CD4-positive, alpha-beta T cell treated with Interleukin-17A for 4 hours (primary cell): Measurements from ENCODE around the gene LRRC27.

ENCODE experiments used
- DNase-seq: peaks from one replicate; pipeline ENCODE4 v3.0.0-alpha.2; 2020; ENCODE audit warnings: mixed read lengths

LRRC27 gene

DNA sequence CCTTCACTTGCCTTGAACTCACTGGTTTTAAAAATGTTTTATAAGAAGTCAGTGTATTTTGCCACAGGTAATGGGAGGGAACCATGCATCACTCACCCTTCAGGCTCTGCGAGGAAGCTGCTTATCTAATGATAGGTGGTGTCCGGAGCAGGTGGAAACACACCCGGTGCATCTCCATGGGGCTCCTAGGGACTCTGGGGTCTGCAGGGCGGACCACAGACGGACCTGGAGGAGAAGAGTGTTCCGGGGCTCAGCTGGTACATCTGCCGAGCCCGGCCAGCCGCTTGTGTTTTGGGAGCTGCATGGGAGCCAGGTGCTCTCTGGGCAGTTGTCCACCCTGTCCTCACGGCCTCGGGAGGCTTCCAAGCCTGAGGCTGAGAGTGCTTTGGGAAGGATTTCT is 7.3 kb downstream of the LRRC27 start:
- no peak for DNase-seq

DNA sequence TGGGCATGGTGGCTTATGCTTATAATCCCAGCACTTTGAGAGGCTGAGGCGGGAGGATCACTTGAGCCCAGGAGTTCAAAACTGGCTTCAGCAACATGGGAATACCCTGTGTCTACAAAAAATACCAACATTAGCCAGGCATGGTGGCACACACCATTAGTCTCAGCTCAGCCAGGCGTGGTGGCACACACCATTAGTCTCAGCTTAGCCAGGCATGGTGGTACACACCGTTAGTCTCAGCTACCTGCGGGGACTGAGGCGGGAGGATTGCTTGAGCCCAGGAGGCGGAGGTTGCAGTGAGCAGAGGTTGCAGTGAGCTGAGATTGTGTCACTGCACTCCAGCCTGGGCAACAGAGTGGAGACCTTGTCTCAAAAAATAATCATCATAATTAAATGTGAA is 9.0 kb downstream of the LRRC27 start:
- DNase-seq: no peak

DNA sequence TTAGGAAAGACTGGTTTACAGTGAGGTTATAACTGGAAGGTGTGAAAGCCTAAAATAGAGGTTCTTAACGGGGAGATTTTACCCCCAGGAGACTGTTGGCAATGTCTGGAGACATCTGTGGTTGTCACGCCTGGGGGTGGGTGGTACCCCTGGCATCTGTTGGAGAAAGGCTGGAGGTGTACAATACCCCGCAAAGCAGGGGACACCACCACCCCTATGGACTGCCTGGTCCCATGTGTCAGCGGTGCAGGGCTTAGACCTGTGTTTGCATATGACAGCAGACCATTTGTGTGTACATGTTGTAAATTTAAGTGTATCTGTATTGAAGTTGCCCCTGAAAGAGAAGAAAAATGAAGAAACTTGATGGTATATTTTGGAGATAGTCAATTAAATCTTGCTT is 9.8 kb downstream of the LRRC27 start:
- DNase-seq: no peak

DNA sequence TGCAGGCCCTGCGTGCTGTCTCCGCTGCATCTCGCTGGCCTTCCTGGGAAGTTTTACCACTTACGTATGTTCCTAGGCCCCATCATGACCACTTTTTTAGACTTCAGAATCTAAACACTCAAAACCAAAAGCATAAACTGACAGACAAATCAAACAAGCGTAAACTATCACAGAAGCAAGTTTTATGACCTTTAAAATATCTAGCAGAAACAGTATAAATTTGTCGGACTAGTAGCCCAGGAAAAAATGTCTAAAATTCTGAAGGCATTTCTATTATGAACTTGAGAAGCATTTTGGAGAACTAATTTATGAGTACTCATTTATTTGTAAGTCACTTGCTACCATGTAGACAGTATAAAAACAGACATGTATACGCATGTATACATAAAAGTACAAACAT is 10.6 kb downstream of the LRRC27 start:
- DNase-seq: no peak

DNA sequence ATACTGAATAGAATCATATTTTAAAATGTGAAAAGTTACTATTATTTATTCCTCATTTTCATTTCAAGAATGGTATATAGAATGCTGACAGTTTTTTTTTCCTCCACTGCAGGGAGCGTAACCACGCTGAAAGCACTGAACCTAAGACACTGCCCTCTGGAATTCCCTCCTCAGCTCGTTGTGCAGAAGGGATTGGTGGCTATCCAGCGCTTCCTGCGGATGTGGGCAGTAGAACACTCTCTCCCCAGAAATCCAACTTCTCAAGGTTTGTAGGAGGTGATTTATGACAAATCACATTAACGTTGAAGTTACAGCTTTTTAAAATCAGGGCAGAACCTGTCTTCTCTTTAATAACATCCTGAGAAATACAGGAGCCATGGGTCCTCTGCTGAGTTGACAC is 12.4 kb downstream of the LRRC27 start:
- DNase-seq: no peak

DNA sequence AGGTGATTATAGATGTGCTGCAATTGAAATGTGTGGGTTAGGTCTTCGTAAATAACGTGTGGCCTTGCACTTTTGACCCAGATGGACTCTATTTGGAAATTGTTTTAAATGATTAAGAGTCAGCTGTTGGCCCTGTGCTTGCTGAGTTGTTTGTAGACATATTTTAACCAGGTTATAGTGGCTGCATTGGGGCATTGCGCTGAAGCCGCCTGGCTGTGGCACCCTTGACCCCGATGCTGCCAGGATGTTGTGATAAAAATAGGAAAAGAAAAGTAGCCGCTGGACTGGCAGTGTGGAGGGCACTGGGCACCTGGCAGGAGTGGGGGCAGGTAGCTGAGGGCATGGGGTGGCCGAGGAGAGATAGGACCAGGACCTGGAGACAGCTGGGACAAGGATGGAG is 13.4 kb downstream of the LRRC27 start:
- DNase-seq: no peak

DNA sequence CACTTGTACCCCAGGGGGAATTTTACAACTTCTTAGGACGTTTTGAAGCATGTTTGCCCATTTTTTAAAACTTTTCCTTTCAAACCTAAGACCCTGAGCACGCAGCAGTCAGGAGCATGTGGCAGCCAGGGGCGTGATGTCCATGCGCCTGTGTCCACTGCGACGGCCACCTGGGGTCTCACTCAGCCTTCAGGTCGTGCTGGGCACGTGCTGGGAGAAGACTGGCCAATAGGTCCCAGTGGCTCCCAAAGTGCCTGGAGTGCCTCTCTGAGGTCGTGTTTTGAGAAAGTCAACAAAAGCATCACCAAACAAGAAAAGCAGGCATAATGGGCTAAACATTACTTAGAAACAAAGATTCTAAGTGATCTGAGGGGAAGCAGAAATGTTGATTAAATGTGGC is 14.8 kb downstream of the LRRC27 start:
- no peak for DNase-seq

DNA sequence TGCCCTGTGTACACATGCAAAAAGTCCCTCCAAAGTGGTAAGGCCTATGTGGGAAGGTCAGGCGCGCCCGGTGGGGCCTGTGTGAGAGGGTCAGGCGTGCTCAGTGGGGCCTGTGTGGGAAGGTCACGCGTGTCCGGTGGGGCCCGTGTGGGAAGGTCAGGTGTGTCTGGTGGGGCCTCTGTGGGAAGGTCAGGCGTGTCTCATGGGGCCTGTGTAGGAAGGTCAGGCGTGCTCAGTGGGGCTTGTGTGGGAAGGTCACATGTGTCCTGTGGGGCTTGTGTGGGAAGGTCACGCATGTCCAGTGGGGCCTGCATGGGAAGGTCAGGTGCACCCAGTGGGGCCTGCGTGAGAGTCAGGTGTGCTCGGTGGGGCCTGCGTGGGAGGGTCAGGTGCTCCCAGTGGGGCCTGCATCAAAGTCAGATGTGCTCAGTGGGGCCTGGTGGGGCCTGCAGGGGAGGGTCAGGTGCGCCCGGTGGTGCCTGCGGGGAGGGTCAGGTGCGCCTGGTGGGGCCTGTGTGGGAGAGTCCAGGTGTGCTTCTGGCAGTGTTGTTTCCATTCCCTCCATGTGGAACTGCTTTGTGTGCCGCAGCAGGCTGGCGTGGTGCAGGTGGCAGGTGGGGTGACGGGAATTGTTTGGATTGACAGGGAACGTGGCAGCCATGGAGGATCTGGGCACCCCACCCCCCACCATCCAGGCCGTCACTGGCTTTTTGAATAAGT is 15.4 kb downstream of the LRRC27 start:
- DNase-seq: no peak

DNA sequence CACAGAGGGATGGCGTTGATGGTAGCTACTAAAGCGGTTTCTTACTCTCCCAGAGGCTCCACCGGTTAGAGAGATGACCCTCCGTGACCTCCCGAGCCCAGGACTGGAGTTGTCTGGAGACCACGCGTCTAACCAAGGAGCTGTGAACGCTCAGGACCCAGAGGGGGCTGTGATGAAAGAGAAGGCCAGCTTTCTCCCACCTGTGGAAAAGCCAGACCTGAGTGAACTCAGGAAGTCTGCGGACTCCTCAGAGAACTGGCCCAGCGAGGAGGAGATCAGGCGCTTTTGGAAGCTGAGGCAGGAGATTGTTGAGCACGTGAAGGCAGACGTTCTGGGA is 15.9 kb downstream of the LRRC27 start:
- no peak for DNase-seq

DNA sequence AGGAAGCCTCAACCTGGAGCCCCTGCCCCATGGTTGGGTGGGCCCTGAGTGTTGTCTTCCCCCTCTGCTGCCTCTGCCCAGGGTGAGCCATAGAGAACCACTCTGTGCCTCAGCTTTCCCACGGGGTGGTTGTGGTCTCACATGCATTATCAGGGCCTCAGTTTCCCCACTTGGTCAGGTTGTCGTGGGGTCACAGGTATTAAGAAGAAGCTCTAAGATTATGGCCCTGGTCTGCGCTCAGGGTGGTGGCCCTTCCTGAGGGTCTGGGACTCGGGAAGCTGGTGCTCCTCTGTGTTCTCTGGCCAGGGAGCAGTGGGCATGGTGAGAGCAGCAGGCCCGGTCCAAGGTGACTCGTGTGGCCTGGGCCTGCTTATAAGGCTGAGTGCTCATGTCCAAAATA is 17.8 kb downstream of the LRRC27 start:
- DNase-seq: no peak

DNA sequence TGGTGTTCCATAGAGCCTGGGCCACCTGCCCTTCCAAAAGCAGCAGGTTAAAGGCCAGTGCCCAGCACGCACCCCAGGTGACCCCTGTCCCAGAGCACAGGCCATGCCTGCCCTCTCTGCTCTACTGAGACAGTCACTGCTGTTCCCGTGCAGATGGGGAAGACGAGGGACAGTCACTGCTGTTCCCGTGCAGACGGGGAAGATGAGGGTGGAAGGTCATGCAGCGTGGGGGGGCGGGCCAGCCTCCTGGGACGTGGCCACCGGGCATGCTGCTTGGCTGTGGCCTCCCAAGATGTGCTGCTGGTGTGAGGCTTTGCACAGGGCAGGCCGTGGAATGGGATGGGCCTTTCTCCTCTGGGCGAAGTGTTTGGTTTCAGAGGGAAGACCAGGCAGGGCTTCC is 18.4 kb downstream of the LRRC27 start:
- DNase-seq: no peak

DNA sequence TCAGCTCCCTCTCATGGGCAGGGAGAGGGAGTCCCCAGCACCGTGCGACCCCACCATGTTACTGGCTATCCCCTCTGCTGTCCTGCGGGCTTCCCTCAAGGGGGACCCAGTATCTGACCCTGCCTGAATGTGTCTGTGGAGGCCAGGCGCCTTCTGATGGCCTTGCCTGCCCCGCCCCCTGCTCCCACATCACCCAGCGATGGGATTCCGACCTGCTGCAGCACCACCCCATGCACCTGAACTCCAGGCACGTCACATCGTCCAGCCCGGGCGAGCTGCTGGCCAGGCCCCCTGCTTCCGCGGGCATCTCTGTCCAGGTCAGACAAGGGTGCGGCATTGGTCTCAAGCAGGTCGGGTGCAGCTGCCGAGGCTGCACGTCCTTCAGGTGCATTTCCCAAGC is 19.0 kb downstream of the LRRC27 start:
- no peak for DNase-seq

DNA sequence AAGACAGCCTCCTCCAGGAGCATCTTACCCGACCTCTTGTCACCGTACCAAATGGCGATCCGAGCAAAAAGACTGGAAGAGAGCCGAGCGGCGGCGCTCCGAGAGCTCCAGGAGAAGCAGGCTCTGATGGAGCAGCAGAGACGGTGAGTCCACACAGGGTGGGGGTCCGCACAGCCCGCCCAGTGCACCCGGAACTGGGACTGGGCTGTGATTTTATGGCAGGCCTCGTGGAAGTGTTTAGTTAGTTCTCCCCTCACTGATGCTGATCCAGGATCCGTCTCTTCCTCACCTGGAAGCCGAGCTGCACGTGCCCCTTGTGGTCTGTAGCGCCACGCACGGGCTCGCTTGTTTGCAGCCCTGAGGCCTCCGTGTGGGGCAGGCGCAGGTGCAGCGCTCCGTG is 19.6 kb downstream of the LRRC27 start:
- no peak for DNase-seq

DNA sequence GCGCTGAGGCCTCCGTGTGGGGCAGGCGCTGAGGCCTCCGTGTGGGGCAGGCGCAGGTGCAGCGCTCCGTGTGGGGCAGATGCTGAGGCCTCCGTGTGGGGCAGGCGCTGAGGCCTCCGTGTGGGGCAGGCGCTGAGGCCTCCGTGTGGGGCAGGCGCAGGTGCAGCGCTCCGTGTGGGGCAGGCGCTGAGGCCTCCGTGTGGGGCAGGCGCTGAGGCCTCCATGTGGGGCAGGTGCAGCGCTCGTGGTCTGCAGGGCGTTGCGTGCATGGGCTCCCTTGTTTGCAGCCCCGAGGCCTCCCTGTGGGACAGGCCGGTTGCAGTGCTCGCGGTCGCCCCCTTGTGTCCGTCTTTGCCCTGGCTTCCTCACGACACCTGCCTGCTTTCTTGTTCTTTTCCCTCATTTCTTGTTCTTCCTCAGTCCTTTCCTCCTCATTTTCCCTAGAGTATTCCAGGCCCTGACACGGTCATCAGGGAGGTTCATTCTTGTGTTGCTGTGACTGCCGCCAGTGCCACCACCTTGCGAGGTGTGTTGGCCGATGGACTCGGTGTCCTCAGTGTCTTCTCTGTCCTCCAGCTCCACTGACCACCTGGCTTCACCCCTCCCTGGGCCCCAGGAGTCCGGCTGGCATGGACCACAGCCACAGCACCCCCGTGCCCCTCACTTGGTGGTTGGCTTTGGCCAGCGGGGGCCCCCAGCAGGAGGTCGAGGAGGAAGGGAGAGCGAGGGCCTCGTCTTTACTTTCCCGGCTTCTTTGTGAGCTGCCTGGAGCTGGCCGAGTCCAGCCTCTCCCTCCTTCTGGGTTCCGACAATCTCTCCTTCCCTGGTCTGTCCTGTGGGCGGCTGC is 20.7 kb downstream of the LRRC27 start:
- peak; percentile 88 for DNase-seq

DNA sequence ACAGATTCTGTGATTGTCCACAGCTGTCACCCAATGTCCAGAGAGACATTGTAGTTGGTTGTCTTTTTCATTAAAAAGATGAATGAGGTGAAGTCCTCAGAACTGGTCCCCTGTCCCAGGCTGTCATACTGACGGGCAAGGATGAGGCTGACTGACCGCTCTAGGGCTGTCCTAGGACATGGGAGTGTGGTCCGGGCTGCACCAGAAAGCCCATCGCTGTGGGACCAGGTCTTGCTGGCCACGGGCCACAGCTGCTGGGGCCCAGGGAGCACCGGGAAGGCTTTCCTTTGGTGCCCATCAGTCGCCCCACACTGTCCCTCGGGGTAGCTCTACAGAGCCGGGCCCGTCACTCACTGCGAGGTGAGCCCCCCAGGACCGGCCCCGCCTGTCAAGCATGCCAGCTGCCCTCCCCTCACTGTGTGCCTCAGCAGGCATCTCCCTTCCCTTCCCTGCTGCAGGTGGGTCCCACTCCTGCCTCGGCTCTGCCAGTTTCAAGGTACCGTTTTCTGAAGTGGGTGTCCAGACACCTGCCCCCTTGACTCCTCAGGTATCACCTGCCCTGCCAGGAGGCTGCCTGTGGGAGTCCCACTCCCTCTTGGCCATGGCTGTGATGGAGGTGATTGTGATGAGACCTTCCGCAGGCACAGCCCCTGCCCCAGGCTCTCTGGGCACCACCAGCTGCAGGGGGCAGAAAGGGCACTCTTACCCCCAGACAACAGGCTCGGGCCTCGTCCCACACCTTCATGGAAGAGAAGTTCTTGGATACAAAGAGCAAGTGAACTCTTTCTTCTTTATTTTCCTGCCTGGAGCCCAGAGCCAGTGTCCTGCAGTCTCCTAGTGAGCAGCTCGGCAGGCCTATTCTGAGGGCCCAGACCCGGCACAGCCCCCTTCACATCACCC is 21.7 kb downstream of the LRRC27 start:
- no peak for DNase-seq

DNA sequence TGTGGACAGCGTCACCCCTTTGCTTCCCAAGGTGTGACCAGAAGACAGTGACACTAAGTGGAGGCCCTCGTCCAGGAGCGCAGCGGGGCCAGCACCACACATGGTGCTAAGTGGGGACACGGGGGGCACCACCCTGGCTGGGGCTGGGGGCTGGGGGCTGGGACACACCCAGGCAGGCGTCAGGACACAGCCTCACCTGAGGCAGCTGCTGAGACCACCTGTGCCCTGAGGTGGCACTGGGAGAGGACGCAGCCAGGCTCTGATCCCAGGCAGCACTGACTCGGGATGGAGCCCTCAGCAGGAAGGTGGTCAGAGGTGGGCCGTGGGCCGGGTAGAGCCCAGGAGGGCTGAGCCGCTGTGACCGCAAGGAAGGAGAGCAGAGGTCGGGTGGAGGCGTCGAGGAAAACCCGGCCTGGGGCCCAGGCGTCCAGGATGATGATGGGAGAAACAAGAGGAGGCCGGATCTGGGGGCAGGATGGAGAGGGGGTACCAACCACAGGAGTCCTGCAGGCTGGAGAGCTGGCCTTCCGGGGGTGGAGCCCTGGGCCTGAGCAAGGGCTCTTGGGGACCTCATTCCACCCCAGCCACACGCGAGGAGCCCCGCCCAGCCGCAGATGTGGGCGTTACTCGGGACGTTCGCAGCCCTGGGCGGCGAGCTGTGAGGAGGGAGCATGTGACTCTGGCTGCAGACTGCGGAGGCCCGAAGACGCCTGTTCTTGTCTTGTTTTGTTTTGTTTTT is 22.5 kb downstream of the LRRC27 start:
- no peak for DNase-seq

DNA sequence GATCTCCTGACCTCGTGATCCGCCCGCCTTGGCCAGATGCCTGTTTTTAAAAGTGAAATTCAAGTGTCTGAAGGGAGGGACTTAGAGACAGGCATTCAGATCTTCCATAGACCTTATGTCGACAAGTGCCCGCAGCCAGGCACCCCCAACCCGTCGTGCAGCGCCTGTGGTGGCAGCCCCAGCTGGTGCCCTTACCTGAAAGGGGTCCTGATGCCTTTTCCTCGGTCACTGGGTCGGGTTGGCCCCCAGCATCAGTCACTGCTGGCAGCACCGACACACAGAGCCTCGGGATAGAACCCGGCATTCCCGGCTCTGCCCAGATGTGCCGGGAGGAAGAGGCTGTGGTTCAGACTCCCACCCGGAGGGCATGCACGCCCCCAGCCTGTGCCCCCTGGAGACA is 23.3 kb downstream of the LRRC27 start:
- no peak for DNase-seq

DNA sequence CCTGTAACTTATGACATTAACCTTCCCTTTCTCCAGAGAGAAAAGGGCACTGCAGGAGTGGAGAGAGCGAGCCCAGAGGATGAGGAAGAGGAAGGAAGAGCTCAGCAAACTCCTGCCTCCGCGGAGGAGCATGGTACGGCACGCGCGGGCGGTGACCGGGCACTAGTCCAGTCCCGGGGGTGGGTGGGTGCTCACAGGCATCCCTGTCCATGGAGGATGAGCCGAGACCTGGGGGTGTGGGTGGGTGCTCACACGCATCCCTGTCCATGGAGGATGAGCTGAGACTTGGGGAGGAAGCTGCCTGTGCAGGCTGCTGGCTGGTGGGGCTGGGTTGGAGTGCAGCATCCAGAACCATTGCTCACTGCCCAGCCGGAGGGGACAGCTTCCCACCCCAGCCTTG is 23.8 kb downstream of the LRRC27 start:
- no peak for DNase-seq

DNA sequence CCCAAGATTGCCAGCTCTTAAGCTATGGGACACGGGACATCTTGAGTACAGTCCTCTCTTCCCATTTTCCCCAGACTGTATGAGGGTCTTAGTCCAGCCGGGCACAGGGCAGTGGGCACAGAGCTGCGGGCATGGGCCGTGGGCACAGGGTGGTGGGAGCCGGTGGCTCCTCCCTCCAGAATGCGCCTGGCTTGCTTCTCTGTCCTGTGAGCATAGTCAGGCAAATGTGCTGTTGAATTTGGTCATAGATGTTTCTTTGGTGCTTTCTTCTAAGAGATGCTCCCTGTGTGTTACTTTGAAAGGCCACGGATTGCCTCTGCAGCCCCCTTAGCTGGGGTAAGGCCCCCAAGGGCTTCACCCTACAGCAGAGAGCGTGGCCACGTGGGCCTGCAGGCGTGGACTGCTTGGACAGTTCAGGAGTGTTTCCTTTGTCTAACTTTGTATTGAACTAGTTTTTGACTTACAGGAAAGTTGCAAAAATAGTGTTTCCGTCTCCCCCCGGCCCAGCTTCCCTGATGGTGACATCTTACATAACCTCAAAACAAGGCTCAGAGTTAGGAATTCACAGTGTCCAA is 24.7 kb downstream of the LRRC27 start:
- no peak for DNase-seq

DNA sequence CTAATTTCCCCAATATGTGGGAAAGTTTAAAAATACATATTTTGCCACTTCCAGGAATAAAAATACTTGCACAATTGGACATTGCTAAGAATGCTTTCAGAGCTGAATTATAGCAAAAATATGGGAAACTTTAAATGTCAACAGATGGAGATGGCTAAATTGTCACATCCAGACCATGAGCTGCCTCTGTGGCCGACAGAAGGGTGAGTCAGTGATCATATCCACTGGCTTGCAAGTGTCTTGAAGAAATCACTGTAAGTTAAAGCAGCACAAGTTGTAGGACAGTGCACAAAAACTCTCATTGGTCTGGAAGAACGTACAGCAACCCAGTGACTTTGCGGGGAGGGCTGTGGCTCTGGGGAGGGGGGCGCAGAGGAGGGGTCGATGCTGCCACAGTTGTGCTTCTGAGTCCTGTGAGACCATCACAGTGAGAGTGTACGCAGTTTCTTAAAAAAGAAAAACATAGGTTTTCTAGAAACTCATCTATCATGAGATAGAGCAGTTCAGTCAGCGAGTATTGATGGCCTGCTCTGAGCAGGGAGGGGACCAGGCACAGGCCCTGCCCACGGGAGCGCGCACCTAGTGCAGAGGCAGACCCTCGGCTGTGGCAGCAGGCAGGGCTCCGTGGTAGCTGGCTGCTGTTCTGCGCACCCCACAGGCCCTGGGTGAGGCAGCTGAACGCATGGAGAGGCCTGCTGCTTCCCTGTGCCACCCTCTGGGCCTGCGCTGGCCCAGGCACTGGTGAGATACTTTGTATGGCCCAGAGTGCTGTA is 25.5 kb downstream of the LRRC27 start:
- no peak for DNase-seq

DNA sequence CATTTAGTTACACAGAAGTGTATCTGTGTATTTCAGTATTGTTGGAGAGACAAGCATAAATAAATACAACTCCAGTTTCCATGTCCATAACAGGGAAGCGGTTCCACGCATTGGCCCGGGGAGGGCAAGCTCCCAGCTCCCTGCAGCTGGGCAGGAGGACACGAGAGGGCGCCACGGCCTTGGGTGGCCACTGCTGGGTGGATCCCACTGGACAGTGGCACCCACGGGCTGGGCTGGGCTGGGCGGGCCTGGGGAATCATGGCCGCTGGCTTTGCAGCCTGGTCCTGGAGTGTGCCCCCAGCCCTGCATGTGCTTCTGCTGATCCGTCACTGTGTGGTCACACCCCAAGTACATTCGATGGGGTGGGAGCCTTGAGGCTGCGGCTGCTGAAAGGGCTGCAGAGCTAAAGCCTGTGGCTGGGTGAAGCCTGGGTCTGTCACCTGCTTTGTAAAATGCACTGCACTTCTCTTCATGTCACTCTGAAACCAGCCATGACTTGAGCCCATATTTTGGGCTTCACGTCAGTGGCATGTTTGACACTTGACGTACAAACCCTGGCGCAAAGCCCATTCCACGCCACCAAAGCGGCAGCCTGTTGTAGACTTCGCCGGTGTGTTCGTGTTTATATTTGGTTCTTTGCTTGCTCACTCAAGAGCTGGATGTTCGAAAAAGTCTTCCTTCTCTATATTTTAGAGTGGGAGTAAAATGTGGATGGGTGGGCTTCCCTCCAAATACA is 27.5 kb downstream of the LRRC27 start:
- DNase-seq: no peak
